Measurements from ENCODE around the gene PARD6B.

DNA sequence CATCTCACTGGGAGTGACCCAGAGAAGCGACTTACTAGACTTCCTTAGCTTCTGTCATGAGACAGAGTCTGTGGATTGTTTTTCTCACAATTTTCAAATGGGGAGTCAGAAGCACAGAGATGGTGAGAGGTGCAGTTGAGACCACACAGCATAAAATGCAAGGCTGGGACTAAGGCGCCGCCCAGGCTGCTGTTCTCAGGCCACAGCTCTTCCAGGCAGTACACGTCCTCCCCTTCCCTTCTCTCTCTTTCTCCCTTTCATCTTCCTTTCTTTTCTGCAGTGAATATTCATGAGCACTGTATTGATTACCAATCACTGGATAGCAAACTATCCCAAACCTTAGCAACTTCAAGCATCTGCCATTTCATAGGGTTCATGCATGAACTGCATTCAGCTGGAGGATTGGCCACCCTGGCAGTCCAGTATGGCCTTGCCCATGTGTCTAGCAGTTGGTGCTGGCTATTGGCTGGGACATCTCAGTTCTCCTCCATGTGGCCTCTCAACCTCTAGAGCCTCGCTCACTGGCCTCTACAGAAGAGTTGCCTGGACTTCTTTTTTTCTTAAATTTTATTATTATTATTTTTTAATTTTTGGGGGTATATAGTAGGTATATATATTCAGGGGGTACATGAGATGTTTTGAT is 74.9 kb downstream of the PARD6B start:
- TF ChIP-seq, protein P1, sequence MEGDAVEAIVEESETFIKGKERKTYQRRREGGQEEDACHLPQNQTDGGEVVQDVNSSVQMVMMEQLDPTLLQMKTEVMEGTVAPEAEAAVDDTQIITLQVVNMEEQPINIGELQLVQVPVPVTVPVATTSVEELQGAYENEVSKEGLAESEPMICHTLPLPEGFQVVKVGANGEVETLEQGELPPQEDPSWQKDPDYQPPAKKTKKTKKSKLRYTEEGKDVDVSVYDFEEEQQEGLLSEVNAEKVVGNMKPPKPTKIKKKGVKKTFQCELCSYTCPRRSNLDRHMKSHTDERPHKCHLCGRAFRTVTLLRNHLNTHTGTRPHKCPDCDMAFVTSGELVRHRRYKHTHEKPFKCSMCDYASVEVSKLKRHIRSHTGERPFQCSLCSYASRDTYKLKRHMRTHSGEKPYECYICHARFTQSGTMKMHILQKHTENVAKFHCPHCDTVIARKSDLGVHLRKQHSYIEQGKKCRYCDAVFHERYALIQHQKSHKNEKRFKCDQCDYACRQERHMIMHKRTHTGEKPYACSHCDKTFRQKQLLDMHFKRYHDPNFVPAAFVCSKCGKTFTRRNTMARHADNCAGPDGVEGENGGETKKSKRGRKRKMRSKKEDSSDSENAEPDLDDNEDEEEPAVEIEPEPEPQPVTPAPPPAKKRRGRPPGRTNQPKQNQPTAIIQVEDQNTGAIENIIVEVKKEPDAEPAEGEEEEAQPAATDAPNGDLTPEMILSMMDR (IDR thresholded peaks at IDR 0.05) = no peak
- TF ChIP-seq EP300 (IDR thresholded peaks at IDR 0.05) = no peak
- TF ChIP-seq POLR2A (IDR thresholded peaks at IDR 0.05) = no peak
- TF ChIP-seq POLR2AphosphoS5 (IDR thresholded peaks at IDR 0.05) = no peak
